ENCODE results near the gene UNC45A.

Gene UNC45A, protein sequence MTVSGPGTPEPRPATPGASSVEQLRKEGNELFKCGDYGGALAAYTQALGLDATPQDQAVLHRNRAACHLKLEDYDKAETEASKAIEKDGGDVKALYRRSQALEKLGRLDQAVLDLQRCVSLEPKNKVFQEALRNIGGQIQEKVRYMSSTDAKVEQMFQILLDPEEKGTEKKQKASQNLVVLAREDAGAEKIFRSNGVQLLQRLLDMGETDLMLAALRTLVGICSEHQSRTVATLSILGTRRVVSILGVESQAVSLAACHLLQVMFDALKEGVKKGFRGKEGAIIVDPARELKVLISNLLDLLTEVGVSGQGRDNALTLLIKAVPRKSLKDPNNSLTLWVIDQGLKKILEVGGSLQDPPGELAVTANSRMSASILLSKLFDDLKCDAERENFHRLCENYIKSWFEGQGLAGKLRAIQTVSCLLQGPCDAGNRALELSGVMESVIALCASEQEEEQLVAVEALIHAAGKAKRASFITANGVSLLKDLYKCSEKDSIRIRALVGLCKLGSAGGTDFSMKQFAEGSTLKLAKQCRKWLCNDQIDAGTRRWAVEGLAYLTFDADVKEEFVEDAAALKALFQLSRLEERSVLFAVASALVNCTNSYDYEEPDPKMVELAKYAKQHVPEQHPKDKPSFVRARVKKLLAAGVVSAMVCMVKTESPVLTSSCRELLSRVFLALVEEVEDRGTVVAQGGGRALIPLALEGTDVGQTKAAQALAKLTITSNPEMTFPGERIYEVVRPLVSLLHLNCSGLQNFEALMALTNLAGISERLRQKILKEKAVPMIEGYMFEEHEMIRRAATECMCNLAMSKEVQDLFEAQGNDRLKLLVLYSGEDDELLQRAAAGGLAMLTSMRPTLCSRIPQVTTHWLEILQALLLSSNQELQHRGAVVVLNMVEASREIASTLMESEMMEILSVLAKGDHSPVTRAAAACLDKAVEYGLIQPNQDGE

DNA sequence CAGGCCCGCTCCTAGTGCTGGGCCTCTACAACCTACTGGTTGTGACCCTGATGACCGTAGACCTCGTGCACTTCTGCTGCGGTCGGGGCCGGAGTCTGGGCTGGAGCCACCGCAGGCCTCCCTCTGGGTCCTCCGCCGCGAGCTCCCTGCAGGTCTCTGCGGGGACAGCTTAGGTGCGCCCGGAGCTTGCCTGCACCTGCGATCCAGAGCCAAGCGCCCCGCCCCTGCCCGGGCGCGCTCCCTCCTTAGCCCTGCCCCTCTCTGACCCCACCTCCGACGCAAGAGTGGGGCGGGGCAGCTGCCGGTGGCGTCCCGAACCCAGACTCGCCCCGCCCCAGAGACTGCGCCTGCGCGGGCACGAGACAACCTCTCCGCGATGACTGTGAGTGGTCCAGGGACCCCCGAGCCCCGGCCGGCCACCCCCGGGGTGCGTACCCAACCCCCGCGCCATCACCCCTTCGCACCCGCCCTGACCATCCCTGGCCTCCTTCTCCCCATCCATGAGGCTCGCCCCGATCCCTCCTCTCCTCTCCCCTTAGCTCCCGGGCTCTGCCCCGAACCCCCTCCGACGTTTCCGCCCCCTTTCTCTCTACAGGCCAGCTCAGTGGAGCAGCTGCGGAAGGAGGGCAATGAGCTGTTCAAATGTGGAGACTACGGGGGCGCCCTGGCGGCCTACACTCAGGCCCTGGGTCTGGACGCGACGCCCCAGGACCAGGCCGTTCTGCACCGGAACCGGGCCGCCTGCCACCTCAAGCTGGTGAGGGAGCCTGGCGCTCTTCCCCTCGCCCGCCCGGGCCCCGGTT is at the start of gene UNC45A:
Gene UNC45A (plus strand): TSS at position 337 of the 803 bp plus-strand sequence. CDS start 40 bp downstream, at position 377.
- H3K4me3 ChIP-seq: peak within 1 kb of the TSS; percentile 65 to 91
- peaks cover 0 to 52% (median 39%) of the 10 kb centered on the region in 4 donors for H3K4me1 ChIP-seq
- H3K36me3 ChIP-seq: peaks cover 13 to 38% (median 19%) of the 10 kb centered on the region in 3 donors
- H3K9me3 ChIP-seq: no peaks in the 10 kb centered on the region
- peak; percentile 91 to 95 for DNase-seq
- peak within 1 kb of the TSS; percentile 82 to 90 for H3K27ac ChIP-seq
- H3K27me3 ChIP-seq: no peaks in the 10 kb centered on the region
- intact Hi-C loops (cut with DNase I; ENCODE audit: low total_unique reads): loop anchor here (5.0 to 10.0 kb wide), 2 partner anchors 63 to 330 kb away; no protein-coding TSS in a partner anchor
- TF ChIP-seq, protein P1, sequence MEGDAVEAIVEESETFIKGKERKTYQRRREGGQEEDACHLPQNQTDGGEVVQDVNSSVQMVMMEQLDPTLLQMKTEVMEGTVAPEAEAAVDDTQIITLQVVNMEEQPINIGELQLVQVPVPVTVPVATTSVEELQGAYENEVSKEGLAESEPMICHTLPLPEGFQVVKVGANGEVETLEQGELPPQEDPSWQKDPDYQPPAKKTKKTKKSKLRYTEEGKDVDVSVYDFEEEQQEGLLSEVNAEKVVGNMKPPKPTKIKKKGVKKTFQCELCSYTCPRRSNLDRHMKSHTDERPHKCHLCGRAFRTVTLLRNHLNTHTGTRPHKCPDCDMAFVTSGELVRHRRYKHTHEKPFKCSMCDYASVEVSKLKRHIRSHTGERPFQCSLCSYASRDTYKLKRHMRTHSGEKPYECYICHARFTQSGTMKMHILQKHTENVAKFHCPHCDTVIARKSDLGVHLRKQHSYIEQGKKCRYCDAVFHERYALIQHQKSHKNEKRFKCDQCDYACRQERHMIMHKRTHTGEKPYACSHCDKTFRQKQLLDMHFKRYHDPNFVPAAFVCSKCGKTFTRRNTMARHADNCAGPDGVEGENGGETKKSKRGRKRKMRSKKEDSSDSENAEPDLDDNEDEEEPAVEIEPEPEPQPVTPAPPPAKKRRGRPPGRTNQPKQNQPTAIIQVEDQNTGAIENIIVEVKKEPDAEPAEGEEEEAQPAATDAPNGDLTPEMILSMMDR (IDR thresholded peaks at IDR 0.05): no peak

DNA sequence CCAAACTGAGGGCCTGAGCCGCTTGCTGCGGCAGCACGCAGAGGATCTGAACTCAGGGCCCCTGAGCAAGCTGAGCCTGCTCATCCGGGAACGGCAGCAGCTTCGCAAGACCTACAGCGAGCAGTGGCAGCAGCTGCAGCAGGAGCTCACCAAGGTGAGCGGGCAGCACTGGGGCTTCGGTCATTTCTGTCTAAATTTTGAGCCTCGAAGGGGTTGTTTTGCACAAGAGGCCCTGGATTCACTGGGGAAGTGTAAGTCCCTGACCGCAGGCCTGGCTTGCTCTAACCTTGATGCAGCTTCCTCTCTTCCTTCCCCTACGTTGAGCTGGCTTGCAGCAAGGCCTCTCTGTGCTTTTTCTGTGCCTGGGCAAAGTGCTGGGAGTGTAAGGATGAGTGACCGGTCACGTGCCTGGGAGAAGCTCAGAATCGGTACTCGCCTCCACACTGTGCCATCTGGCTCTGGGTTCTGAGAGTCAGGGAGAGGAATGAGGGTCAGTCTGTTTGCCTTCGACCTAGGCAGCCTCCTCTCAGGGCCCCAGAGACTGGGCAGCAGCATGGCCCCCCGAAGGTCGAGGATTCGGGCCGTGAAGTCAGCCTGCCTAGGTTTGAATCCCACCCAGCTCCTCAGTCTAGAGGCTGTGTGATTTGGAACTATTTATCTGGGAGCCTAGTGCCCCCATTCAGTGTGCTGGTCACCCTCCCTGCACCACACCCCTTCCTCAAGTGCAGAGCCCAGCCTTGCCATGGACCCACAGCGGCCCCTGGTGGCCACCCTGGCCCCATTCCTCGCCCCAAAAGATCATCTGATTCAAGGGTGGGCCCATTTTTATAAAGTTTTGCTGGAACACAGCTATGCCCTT is 49.4 kb upstream of the UNC45A start:
- DNase-seq: peak; percentile 80 to 86
- Histone ChIP-seq H3K9me3 (no peaks in the 10 kb centered on the region), H3K27me3 (no peaks in the 10 kb centered on the region), H3K4me3 (peak overlapping the region; percentile 54 to 55), H3K27ac (peak overlapping the region; percentile 86 to 98), H3K4me1 (peaks cover 0 to 38% (median 25%) of the 10 kb centered on the region in 4 donors), H3K36me3 (peaks cover 10 to 51% (median 48%) of the 10 kb centered on the region in 3 donors)
- intact Hi-C loops (cut with DNase I; ENCODE audit: low total_unique reads): loop anchor here (2.0 kb wide), 1 partner anchor 237 kb away; no protein-coding TSS in a partner anchor
- TF ChIP-seq, protein P1 (IDR thresholded peaks at IDR 0.05): peak; percentile 96 to 97

DNA sequence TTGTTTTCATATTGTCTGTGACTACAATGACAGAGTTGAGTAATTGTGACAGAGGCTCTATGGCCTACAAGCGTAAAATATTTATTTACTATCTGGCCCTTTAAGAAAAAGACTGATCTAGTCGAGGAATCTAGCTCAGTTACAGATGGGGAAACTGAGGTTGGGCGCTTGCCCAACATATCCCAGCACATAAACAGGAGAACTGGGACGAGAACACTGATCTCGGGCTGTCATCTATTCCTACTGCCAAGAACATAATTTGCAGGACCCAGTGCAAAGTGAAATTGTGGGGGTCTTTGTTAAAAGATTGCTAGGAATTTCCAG is 48.8 kb upstream of the UNC45A start:
- DNase-seq: no peak
- peak overlapping the region; percentile 86 to 98 for H3K27ac ChIP-seq
- TF ChIP-seq, protein P1 (IDR thresholded peaks at IDR 0.05): no peak
- intact Hi-C loops (cut with DNase I; ENCODE audit: low total_unique reads): loop anchor here (2.0 kb wide), 1 partner anchor 237 kb away; no protein-coding TSS in a partner anchor
- H3K4me3 ChIP-seq: no peak overlapping the region
- H3K4me1 ChIP-seq: peaks cover 0 to 38% (median 25%) of the 10 kb centered on the region in 4 donors
- H3K27me3 ChIP-seq: no peaks in the 10 kb centered on the region
- peaks cover 15 to 51% (median 48%) of the 10 kb centered on the region in 3 donors for H3K36me3 ChIP-seq
- H3K9me3 ChIP-seq: no peaks in the 10 kb centered on the region

DNA sequence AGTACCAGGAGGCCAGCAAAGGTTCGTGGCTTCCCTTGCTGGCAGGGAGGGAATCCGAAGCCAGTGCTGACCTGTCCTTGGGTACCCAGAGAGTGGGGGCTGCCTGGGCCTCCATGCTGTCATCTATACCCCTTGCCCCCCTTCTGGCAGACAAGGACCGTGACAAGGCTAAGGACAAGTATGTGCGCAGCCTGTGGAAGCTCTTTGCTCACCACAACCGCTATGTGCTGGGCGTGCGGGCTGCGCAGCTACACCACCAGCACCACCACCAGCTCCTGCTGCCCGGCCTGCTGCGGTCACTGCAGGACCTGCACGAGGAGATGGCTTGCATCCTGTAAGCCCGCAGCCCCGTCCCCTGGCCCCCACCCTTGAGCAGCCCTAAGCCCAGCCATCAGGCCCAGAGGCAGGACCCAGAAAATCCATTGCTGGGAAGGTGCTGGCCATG is 48.0 kb upstream of the UNC45A start:
- peak in 1 of 2 donors; percentile 65 for DNase-seq
- intact Hi-C loops (cut with DNase I; ENCODE audit: low total_unique reads): loop anchor here (2.0 kb wide), 1 partner anchor 238 kb away; no protein-coding TSS in a partner anchor
- peaks cover 0 to 38% (median 25%) of the 10 kb centered on the region in 4 donors for H3K4me1 ChIP-seq
- no peak overlapping the region for H3K4me3 ChIP-seq
- no peak overlapping the region for H3K27ac ChIP-seq
- TF ChIP-seq, protein P1 (IDR thresholded peaks at IDR 0.05): no peak
- H3K9me3 ChIP-seq: no peaks in the 10 kb centered on the region
- H3K36me3 ChIP-seq: peaks cover 23 to 51% (median 48%) of the 10 kb centered on the region in 3 donors
- H3K27me3 ChIP-seq: no peaks in the 10 kb centered on the region

Measured in tibial artery (tissue), 4 donors.